PC-3 (cell line): ENCODE measurements around the gene ITGA8.

Experiments
- CTCF ChIP-seq: fragments of 300-600 bp; sonication (generic); conservative IDR thresholded peaks from 2 replicates; pipeline ENCODE4 v1.5.1; 2017; ENCODE audit warnings: antibody characterized with exemption, low read depth, mild to moderate bottlenecking, low read length
- EZH2phosphoT487 ChIP-seq: fragments of 300-600 bp; sonication (generic); IDR thresholded peaks from 2 replicates; pipeline ENCODE4 v1.6.1; 2018; ENCODE audit warnings: mild to moderate bottlenecking, antibody characterized with exemption, low read length, borderline replicate concordance

GRCh38 chr10:15571575-15571974 is 148.1 kb downstream of the ITGA8 start:
- no peak for TF ChIP-seq EZH2phosphoT487
- no peak for TF ChIP-seq CTCF
